Prostate gland (tissue), 2 donors: Measurements from ENCODE around the gene RFX7.

ENCODE experiments used
- POLR2A ChIP-seq: fragments of 450-650 bp; IDR thresholded peaks from one replicate; pipeline ENCODE4 v1.6.1; 2016; ENCODE audit warnings: antibody characterized with exemption, mild to moderate bottlenecking
- POLR2AphosphoS5 ChIP-seq: sonication (generic); formaldehyde crosslinking; IDR thresholded peaks from one replicate; pipeline ENCODE4 v1.6.1; 2017; ENCODE audit warnings: antibody characterized with exemption
- TF ChIP-seq, protein P1 (sequence below), 4 experiments: fragments of 200-600 bp in 2 of 4; fragments of 450-650 bp in 2 of 4; sonication (generic) in 2 of 4; IDR thresholded peaks; 1 replicate in 3 of 4; 2 replicates in 1 of 4; pipeline ENCODE4 v1.5.1; 2016 to 2019; ENCODE audit warnings: antibody characterized with exemption in 4 of 4, mild to moderate bottlenecking in 2 of 4, moderate library complexity in 2 of 4

DNA sequence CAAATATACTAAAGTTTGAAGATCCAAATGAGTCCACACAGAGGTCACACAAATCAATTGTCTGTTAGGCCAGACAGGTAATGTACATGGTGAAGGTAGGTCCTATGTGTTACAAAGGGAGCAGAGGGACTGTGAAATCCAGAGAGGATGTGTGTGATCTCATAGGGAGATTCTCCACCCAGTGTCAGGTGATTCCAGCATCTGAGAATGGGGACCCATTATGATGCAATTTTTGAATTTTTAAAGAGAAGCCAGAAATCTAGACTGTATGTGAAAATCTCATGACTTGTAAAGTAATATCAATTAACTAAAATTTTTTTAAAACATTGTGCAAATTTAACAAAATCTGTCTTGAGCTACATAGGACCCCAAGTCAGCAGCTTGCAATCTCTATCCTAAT is 192.0 kb downstream of the RFX7 start:
- TF ChIP-seq, protein P1, sequence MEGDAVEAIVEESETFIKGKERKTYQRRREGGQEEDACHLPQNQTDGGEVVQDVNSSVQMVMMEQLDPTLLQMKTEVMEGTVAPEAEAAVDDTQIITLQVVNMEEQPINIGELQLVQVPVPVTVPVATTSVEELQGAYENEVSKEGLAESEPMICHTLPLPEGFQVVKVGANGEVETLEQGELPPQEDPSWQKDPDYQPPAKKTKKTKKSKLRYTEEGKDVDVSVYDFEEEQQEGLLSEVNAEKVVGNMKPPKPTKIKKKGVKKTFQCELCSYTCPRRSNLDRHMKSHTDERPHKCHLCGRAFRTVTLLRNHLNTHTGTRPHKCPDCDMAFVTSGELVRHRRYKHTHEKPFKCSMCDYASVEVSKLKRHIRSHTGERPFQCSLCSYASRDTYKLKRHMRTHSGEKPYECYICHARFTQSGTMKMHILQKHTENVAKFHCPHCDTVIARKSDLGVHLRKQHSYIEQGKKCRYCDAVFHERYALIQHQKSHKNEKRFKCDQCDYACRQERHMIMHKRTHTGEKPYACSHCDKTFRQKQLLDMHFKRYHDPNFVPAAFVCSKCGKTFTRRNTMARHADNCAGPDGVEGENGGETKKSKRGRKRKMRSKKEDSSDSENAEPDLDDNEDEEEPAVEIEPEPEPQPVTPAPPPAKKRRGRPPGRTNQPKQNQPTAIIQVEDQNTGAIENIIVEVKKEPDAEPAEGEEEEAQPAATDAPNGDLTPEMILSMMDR (IDR thresholded peaks at IDR 0.05): no peak
- TF ChIP-seq POLR2A: no peak
- no peak for TF ChIP-seq POLR2AphosphoS5
